ENCODE measurements around the gene KCNA3.

DNA sequence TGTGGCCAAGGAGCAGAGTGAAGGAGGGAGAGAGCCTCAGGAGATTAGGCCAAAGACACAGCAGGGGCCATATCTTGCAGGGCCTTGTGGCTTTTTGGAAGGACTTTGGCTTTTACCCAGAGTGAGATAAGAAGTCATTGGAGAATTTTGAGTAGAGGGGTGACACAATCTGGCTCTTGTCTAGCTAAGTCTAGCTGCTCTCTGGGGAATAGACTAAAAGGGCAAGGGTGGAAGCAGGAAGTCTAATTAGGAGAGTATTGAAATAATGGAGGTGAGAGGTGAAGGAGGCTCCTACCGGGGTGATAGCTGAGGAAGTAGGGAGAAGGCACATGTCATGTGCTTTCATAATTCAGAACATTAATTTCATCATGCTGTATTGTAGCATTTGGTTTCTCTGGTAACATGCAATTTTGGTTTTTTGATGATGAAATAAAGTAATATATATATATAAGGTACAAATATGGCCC lies 34.3 kb upstream of the KCNA3 start:
- TF ChIP-seq, protein P1, sequence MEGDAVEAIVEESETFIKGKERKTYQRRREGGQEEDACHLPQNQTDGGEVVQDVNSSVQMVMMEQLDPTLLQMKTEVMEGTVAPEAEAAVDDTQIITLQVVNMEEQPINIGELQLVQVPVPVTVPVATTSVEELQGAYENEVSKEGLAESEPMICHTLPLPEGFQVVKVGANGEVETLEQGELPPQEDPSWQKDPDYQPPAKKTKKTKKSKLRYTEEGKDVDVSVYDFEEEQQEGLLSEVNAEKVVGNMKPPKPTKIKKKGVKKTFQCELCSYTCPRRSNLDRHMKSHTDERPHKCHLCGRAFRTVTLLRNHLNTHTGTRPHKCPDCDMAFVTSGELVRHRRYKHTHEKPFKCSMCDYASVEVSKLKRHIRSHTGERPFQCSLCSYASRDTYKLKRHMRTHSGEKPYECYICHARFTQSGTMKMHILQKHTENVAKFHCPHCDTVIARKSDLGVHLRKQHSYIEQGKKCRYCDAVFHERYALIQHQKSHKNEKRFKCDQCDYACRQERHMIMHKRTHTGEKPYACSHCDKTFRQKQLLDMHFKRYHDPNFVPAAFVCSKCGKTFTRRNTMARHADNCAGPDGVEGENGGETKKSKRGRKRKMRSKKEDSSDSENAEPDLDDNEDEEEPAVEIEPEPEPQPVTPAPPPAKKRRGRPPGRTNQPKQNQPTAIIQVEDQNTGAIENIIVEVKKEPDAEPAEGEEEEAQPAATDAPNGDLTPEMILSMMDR (IDR thresholded peaks at IDR 0.05): no peak
- TF ChIP-seq JUND (IDR thresholded peaks at IDR 0.05): no peak
- TF ChIP-seq, protein P2, sequence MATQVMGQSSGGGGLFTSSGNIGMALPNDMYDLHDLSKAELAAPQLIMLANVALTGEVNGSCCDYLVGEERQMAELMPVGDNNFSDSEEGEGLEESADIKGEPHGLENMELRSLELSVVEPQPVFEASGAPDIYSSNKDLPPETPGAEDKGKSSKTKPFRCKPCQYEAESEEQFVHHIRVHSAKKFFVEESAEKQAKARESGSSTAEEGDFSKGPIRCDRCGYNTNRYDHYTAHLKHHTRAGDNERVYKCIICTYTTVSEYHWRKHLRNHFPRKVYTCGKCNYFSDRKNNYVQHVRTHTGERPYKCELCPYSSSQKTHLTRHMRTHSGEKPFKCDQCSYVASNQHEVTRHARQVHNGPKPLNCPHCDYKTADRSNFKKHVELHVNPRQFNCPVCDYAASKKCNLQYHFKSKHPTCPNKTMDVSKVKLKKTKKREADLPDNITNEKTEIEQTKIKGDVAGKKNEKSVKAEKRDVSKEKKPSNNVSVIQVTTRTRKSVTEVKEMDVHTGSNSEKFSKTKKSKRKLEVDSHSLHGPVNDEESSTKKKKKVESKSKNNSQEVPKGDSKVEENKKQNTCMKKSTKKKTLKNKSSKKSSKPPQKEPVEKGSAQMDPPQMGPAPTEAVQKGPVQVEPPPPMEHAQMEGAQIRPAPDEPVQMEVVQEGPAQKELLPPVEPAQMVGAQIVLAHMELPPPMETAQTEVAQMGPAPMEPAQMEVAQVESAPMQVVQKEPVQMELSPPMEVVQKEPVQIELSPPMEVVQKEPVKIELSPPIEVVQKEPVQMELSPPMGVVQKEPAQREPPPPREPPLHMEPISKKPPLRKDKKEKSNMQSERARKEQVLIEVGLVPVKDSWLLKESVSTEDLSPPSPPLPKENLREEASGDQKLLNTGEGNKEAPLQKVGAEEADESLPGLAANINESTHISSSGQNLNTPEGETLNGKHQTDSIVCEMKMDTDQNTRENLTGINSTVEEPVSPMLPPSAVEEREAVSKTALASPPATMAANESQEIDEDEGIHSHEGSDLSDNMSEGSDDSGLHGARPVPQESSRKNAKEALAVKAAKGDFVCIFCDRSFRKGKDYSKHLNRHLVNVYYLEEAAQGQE (IDR thresholded peaks at IDR 0.05; ENCODE audit: low read depth, low read length): no peak
- TF ChIP-seq SMC3 (IDR thresholded peaks at IDR 0.05; ENCODE audit: low read depth, low read length): no peak
- TF ChIP-seq, protein P3, sequence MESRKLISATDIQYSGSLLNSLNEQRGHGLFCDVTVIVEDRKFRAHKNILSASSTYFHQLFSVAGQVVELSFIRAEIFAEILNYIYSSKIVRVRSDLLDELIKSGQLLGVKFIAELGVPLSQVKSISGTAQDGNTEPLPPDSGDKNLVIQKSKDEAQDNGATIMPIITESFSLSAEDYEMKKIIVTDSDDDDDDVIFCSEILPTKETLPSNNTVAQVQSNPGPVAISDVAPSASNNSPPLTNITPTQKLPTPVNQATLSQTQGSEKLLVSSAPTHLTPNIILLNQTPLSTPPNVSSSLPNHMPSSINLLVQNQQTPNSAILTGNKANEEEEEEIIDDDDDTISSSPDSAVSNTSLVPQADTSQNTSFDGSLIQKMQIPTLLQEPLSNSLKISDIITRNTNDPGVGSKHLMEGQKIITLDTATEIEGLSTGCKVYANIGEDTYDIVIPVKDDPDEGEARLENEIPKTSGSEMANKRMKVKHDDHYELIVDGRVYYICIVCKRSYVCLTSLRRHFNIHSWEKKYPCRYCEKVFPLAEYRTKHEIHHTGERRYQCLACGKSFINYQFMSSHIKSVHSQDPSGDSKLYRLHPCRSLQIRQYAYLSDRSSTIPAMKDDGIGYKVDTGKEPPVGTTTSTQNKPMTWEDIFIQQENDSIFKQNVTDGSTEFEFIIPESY (IDR thresholded peaks at IDR 0.05; ENCODE audit: borderline replicate concordance, low read depth): no peak

Measured in SK-N-SH (cell line).